HepG2 (cell line): ENCODE results near the gene MEA1. TPM values are rescaled to one million over a fixed set of nuclear protein-coding genes. Genes with fewer than 3 reads are reported as not detected.

Source experiments
- ATRX ChIP-seq: sonication (generic); formaldehyde crosslinking; IDR thresholded peaks from 2 replicates; pipeline ENCODE4 v1.4.0; 2020; ENCODE audit warnings: missing genetic modification reagents, borderline replicate concordance
- CBFB ChIP-seq: sonication (generic); formaldehyde crosslinking; IDR thresholded peaks from 2 replicates; pipeline ENCODE4 v1.4.0; 2020; ENCODE audit warnings: missing genetic modification reagents
- EHMT2 ChIP-seq: fragments of 200-600 bp; sonication (generic); IDR thresholded peaks from 2 replicates; pipeline ENCODE4 v1.7.0; 2017; ENCODE audit warnings: antibody characterized with exemption, low read depth, low read length, borderline replicate concordance
- GATAD2A ChIP-seq: IDR thresholded peaks from 2 replicates; pipeline ENCODE4 v1.6.1; 2016
- HOXA5 ChIP-seq: sonication (generic); formaldehyde crosslinking; IDR thresholded peaks from 2 replicates; pipeline ENCODE4 v1.4.0; 2020; ENCODE audit warnings: missing genetic modification reagents
- HOXA9 ChIP-seq: sonication (generic); formaldehyde crosslinking; IDR thresholded peaks from 2 replicates; pipeline ENCODE4 v1.8.1; 2022; ENCODE audit warnings: missing genetic modification reagents, mild to moderate bottlenecking, moderate library complexity, borderline replicate concordance
- KLF16 ChIP-seq, 2 experiments: sonication (generic) in 1 of 2; formaldehyde crosslinking in 1 of 2; IDR thresholded peaks; 2 replicates each; pipeline versions ENCODE4 v1.6.1 to v1.8.0; 2016 to 2023; ENCODE audit warnings: missing genetic modification reagents in 2 of 2, missing compliant biosample characterization in 1 of 2
- KMT2B ChIP-seq: IDR thresholded peaks from 2 replicates; pipeline ENCODE4 v1.6.1; 2016; ENCODE audit warnings: missing genetic modification reagents, missing compliant biosample characterization
- MLX ChIP-seq: IDR thresholded peaks from 2 replicates; pipeline ENCODE4 v1.6.1; 2016
- NFKBIZ ChIP-seq: IDR thresholded peaks from 2 replicates; pipeline ENCODE4 v1.6.1; 2018; ENCODE audit warnings: missing genetic modification reagents, missing compliant biosample characterization
- NKX3-1 ChIP-seq: sonication (generic); formaldehyde crosslinking; IDR thresholded peaks from 2 replicates; pipeline ENCODE4 v1.5.0; 2020; ENCODE audit warnings: missing genetic modification reagents
- SNAPC5 ChIP-seq: sonication (generic); formaldehyde crosslinking; IDR thresholded peaks from 2 replicates; pipeline ENCODE4 v1.8.1; 2023; ENCODE audit warnings: mild to moderate bottlenecking, missing genetic modification reagents, borderline replicate concordance
- SP5 ChIP-seq: IDR thresholded peaks from 2 replicates; pipeline ENCODE4 v1.6.1; 2016; ENCODE audit warnings: low read depth, borderline replicate concordance
- TFAP4 ChIP-seq: sonication (generic); IDR thresholded peaks from 2 replicates; pipeline ENCODE4 v1.6.1; 2016; ENCODE audit warnings: low read depth, borderline replicate concordance
- TGIF2 ChIP-seq: IDR thresholded peaks from 2 replicates; pipeline ENCODE4 v1.6.1; 2016; ENCODE audit warnings: control low read depth, missing compliant biosample characterization
- ZBTB46 ChIP-seq: sonication (generic); formaldehyde crosslinking; IDR thresholded peaks from 2 replicates; pipeline ENCODE4 v1.4.0; 2020; ENCODE audit warnings: mild to moderate bottlenecking, missing genetic modification reagents, borderline replicate concordance
- ZMAT3 ChIP-seq: sonication (generic); formaldehyde crosslinking; conservative IDR thresholded peaks from 2 replicates; pipeline ENCODE4 v1.7.0; 2021; ENCODE audit warnings: missing genetic modification reagents
- ZNF337 ChIP-seq: sonication (generic); formaldehyde crosslinking; IDR thresholded peaks from 2 replicates; pipeline ENCODE4 v1.5.1; 2020; ENCODE audit warnings: missing genetic modification reagents, low read depth, mild to moderate bottlenecking, borderline replicate concordance
- ZNF567 ChIP-seq: sonication (generic); formaldehyde crosslinking; IDR thresholded peaks from 2 replicates; pipeline ENCODE4 v1.8.1; 2023; ENCODE audit warnings: mild to moderate bottlenecking, missing genetic modification reagents, borderline replicate concordance
- ZNF598 ChIP-seq: sonication (generic); formaldehyde crosslinking; IDR thresholded peaks from 2 replicates; pipeline ENCODE4 v1.5.1; 2020; ENCODE audit warnings: mild to moderate bottlenecking, missing genetic modification reagents, borderline replicate concordance
- ZNF619 ChIP-seq: sonication (generic); formaldehyde crosslinking; IDR thresholded peaks from 2 replicates; pipeline ENCODE4 v1.4.0; 2020; ENCODE audit warnings: mild to moderate bottlenecking, missing genetic modification reagents
- ZNF670 ChIP-seq: sonication (generic); formaldehyde crosslinking; IDR thresholded peaks from 2 replicates; pipeline ENCODE4 v1.8.0; 2022; ENCODE audit warnings: mild to moderate bottlenecking, missing genetic modification reagents, borderline replicate concordance
- ZNF749 ChIP-seq: sonication (generic); formaldehyde crosslinking; IDR thresholded peaks from 2 replicates; pipeline ENCODE4 v1.8.0; 2022; ENCODE audit warnings: mild to moderate bottlenecking, missing genetic modification reagents, moderate library complexity, borderline replicate concordance
- ZNF761 ChIP-seq: sonication (generic); formaldehyde crosslinking; conservative IDR thresholded peaks from 2 replicates; pipeline ENCODE4 v1.4.0; 2020; ENCODE audit warnings: mild to moderate bottlenecking, missing genetic modification reagents
- ZNF766 ChIP-seq: sonication (generic); formaldehyde crosslinking; IDR thresholded peaks from 2 replicates; pipeline ENCODE4 v1.5.0; 2020; ENCODE audit warnings: missing genetic modification reagents, borderline replicate concordance
- ZNF777 ChIP-seq: sonication (generic); formaldehyde crosslinking; IDR thresholded peaks from 2 replicates; pipeline ENCODE4 v1.4.0; 2020; ENCODE audit warnings: missing genetic modification reagents
- polyA plus RNA-seq, 8 experiments: library from polyadenylated mRNA; depleted of rRNA in 3 of 8; stranded (reverse) in 7 of 8; unstranded in 1 of 8; fragments of >200 nt; fragmentation: Illumina TruSeq in 4 of 8; extraction: Trizol in 4 of 8; gene quantifications; 2 replicates each; pipeline versions ENCODE4 v1.2.1 to v1.2.3, GENCODE V29; 2011 to 2016; ENCODE audit warnings: low read depth in 4 of 8, missing spikeins in 1 of 8, mixed read lengths in 1 of 8; ENCODE audit not compliant: insufficient read depth in 1 of 8
- total RNA-seq, 5 experiments: library from RNA; depleted of rRNA; stranded (reverse); fragments of >200 nt; fragmentation: Illumina TruSeq; extraction: Trizol; gene quantifications; 2 replicates each; pipeline ENCODE4 v1.2.3, GENCODE V29; 2016; ENCODE audit warnings: low read depth in 1 of 5

MEA1 gene
- total and polyA plus RNA-seq, 2 of the 13 experiments (the other 11 are each of a cell fraction or from before 2014, with no cell fraction given) = 75.6 to 86.2 TPM

GRCh38 chr6:42978839-42979522 lies 34.8 kb downstream of the MEA1 start, which contains the start of gene PEX6 (continued):
- TF ChIP-seq HOXA5 (CRISPR knock-in tag) (no peak), HOXA9 (CRISPR knock-in tag) (no peak), ZNF598 (no peak), ZNF619 (peak; percentile 93), ZNF777 (CRISPR knock-in tag) (0 out of 2 replicates have a peak, but pooled peaks have one; percentile 4), KMT2B (CRISPR knock-in tag) (peak; percentile 92), TGIF2 (CRISPR knock-in tag) (peak; percentile 84), ZNF337 (CRISPR knock-in tag) (peak; percentile 92; the same call in 1 of the 2 replicates), GATAD2A (CRISPR knock-in tag) (peak; percentile 81), ZNF670 (CRISPR knock-in tag) (0 out of 2 replicates have a peak, but pooled peaks have one; percentile 5), NFKBIZ (CRISPR knock-in tag) (peak; percentile 81), ZNF749 (CRISPR knock-in tag) (peak; percentile 95; the same call in 1 of the 2 replicates), ZNF761 (peak; percentile 82; the same call in 1 of the 2 replicates), ZNF766 (CRISPR knock-in tag) (peak; percentile 5; the same call in 1 of the 2 replicates), NKX3-1 (CRISPR knock-in tag) (no peak), SNAPC5 (CRISPR knock-in tag) (0 out of 2 replicates have a peak, but pooled peaks have one; percentile 6), MLX (peak; percentile 61; the same call in 1 of the 2 replicates), CBFB (CRISPR knock-in tag) (peak; percentile 81; the same call in 1 of the 2 replicates), ZBTB46 (CRISPR knock-in tag) (no peak), ZMAT3 (CRISPR knock-in tag) (0 out of 2 replicates have a peak, but pooled peaks have one; percentile 88), TFAP4 (peak; percentile 41; the same call in 1 of the 2 replicates), SP5 (CRISPR knock-in tag) (peak; percentile 36; the same call in 1 of the 2 replicates), EHMT2 (no peak; the same call in 1 of the 2 replicates), ZNF567 (CRISPR knock-in tag) (peak; percentile 63; the same call in 1 of the 2 replicates), ATRX (no peak), KLF16 (CRISPR knock-in tag; IDR thresholded peaks at IDR 0.05) (peak in 1 of 2 experiments; percentile 88; a peak in 2 of 4 replicates)
